Measurements from ENCODE around the gene KRT31. TPM values are rescaled to one million over a fixed set of nuclear protein-coding genes. Genes with fewer than 3 reads are reported as not detected.

The KRT31 gene
- total and polyA plus RNA-seq, 2 of the 13 experiments (the other 11 are each of a cell fraction or from before 2014, with no cell fraction given), result 0.05 TPM; not detected in 1

DNA sequence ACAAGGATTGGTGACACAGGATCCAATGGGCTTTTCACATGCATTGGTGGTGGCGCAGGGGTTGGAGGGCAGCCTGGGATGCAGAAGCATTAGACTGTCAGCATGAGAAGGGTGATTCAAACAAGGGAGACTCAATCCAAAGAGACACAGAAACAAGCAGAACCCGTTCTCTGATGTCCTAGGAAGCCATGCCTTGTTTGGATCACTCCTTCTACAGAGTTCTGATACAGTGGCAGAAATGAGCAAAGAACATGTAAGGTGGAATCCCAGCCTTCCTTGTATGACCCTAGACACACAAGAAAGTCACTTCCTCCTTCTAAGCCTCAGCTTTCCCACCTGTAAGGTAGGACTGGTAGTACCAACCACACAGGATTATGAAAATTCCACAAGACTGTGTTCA, 33.5 kb downstream of the KRT31 start (continued):
- no peak for TF ChIP-seq CSRNP1 (CRISPR knock-in tag; IDR thresholded peaks at IDR 0.05)

GRCh38 chr17:41360296-41360995, 37.0 kb downstream of the KRT31 start:
- no peak for TF ChIP-seq ZNF772 (CRISPR knock-in tag; IDR thresholded peaks at IDR 0.05)
- no peak for TF ChIP-seq SRSF9 (IDR thresholded peaks at IDR 0.05; ENCODE audit: borderline replicate concordance, insufficient read depth, low read depth, low read length, poor library complexity, severe bottlenecking)
- TF ChIP-seq JUND (CRISPR knock-in tag; IDR thresholded peaks at IDR 0.05), result no peak
- TF ChIP-seq ZNF264 (CRISPR knock-in tag; IDR thresholded peaks at IDR 0.05), result no peak
- TF ChIP-seq ZBTB1 (CRISPR knock-in tag; IDR thresholded peaks at IDR 0.05; ENCODE audit: borderline replicate concordance), result no peak
- TF ChIP-seq, protein P1, sequence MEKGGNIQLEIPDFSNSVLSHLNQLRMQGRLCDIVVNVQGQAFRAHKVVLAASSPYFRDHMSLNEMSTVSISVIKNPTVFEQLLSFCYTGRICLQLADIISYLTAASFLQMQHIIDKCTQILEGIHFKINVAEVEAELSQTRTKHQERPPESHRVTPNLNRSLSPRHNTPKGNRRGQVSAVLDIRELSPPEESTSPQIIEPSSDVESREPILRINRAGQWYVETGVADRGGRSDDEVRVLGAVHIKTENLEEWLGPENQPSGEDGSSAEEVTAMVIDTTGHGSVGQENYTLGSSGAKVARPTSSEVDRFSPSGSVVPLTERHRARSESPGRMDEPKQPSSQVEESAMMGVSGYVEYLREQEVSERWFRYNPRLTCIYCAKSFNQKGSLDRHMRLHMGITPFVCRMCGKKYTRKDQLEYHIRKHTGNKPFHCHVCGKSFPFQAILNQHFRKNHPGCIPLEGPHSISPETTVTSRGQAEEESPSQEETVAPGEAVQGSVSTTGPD (CRISPR knock-in tag; IDR thresholded peaks at IDR 0.05), result no peak
- 35% methylated on average over 5 of the region's 5 CpGs for WGBS (ENCODE audit: low lambda C conversion rate)
- H4K20me1 ChIP-seq (ENCODE audit: insufficient read depth, low read length), result no peaks in the 10 kb centered on the region
- no peaks in the 10 kb centered on the region for H3K36me3 ChIP-seq (replicated peaks in 1 of 2; ENCODE audit: control insufficient read depth in 1 of 2, insufficient read depth in 2 of 2, low read length in 2 of 2)
- H3K9me3 ChIP-seq (ENCODE audit: low read length), result no peaks in the 10 kb centered on the region
- FAIRE-seq (no peak), DNase-seq (ENCODE audit: low spot score) (no peak), ATAC-seq (no peak)
- no peak overlapping the region for H3K27ac ChIP-seq (ENCODE audit: extremely low read length, insufficient read depth, low read length)
- intact Hi-C loops (cut with micrococcal nuclease; ENCODE audit: unreplicated experiment), result no loop called here
- H3K4me3 ChIP-seq (replicated peaks in 1 of 3; ENCODE audit: insufficient read depth in 1 of 3, low read depth in 2 of 3, low read length in 3 of 3), result no peak overlapping the region
- ChIA-PET CTCF (ENCODE audit: low intra/inter-chr PET ratio, low total read pairs) (no interaction called here), POLR2A (no interaction called here)
- H2AFZ ChIP-seq (ENCODE audit: low read length), result no peak overlapping the region
- peaks cover 8% of the 10 kb centered on the region; the same call in 1 of the 2 replicates for H3K4me1 ChIP-seq (ENCODE audit: insufficient read depth, low read length)
- H3K79me2 ChIP-seq (ENCODE audit: insufficient read depth, low read length), result no peaks in the 10 kb centered on the region
- no peaks in the 10 kb centered on the region; a peak in 1 of 5 replicates for H3K27me3 ChIP-seq (ENCODE audit: control insufficient read depth in 1 of 2, insufficient read depth in 2 of 2, low read length in 2 of 2)
- no peak overlapping the region for H3K4me2 ChIP-seq (ENCODE audit: low read depth, low read length)
- no peak overlapping the region for H3K9ac ChIP-seq (ENCODE audit: insufficient read depth, low read depth, low read length)
- BruUV-seq (replicated peaks), result no TSS peak
- in situ Hi-C loops (cut with HindIII; ENCODE audit: extremely low pct_ligation_motif_present, low pct_unique_long_range_greater_than_20kb), result no loop called here
